HepG2 (cell line): Measurements from ENCODE around the gene UQCC2. TPM values are rescaled to one million over a fixed set of nuclear protein-coding genes. Genes with fewer than 3 reads are reported as not detected.

Source experiments
- ARHGAP35 ChIP-seq: sonication (generic); formaldehyde crosslinking; IDR thresholded peaks from 2 replicates; pipeline ENCODE4 v1.9.0; 2022; ENCODE audit warnings: mild to moderate bottlenecking, inconsistent platforms, moderate library complexity, missing genetic modification reagents, borderline replicate concordance
- ARID4A ChIP-seq: sonication (generic); formaldehyde crosslinking; IDR thresholded peaks from 2 replicates; pipeline ENCODE4 v1.5.0; 2020; ENCODE audit warnings: mild to moderate bottlenecking, missing genetic modification reagents, borderline replicate concordance
- MTA3 ChIP-seq: sonication (generic); formaldehyde crosslinking; IDR thresholded peaks from 2 replicates; pipeline ENCODE4 v1.4.0; 2020; ENCODE audit warnings: missing genetic modification reagents
- NAIF1 ChIP-seq: sonication (generic); formaldehyde crosslinking; IDR thresholded peaks from 2 replicates; pipeline ENCODE4 v1.5.0; 2020; ENCODE audit warnings: mild to moderate bottlenecking, missing genetic modification reagents, borderline replicate concordance
- NBN ChIP-seq: fragments of 450-650 bp; conservative IDR thresholded peaks from 2 replicates; pipeline ENCODE4 v1.6.1; 2017
- NFYB ChIP-seq: sonication (generic); formaldehyde crosslinking; IDR thresholded peaks from 2 replicates; pipeline ENCODE4 v1.4.0; 2020; ENCODE audit warnings: missing genetic modification reagents
- PITX1 ChIP-seq: sonication (generic); formaldehyde crosslinking; IDR thresholded peaks from 2 replicates; pipeline ENCODE4 v1.5.1; 2020; ENCODE audit warnings: mild to moderate bottlenecking, missing genetic modification reagents
- RELA ChIP-seq: sonication (generic); formaldehyde crosslinking; IDR thresholded peaks from 2 replicates; pipeline ENCODE4 v1.4.0; 2020; ENCODE audit warnings: missing genetic modification reagents
- SNAPC5 ChIP-seq: sonication (generic); formaldehyde crosslinking; IDR thresholded peaks from 2 replicates; pipeline ENCODE4 v1.8.1; 2023; ENCODE audit warnings: mild to moderate bottlenecking, missing genetic modification reagents, borderline replicate concordance
- THRA ChIP-seq: sonication (generic); formaldehyde crosslinking; IDR thresholded peaks from 2 replicates; pipeline ENCODE4 v1.4.0; 2020; ENCODE audit warnings: missing genetic modification reagents, borderline replicate concordance
- TMF1 ChIP-seq: sonication (generic); formaldehyde crosslinking; IDR thresholded peaks from 2 replicates; pipeline ENCODE4 v1.8.1; 2022; ENCODE audit warnings: low read depth, missing genetic modification reagents
- ZBTB37 ChIP-seq: sonication (generic); formaldehyde crosslinking; IDR thresholded peaks from 2 replicates; pipeline ENCODE4 v1.4.0; 2020; ENCODE audit warnings: mild to moderate bottlenecking, missing genetic modification reagents
- ZFP1 ChIP-seq: IDR thresholded peaks from 2 replicates; pipeline ENCODE4 v1.6.1; 2016
- ZFY ChIP-seq: sonication (generic); formaldehyde crosslinking; IDR thresholded peaks from 2 replicates; pipeline ENCODE4 v1.4.0; 2020; ENCODE audit warnings: missing genetic modification reagents
- ZNF121 ChIP-seq: sonication (generic); formaldehyde crosslinking; IDR thresholded peaks from 2 replicates; pipeline ENCODE4 v1.5.0; 2020; ENCODE audit warnings: mild to moderate bottlenecking, missing genetic modification reagents
- ZNF354B ChIP-seq: sonication (generic); formaldehyde crosslinking; IDR thresholded peaks from 2 replicates; pipeline ENCODE4 v1.8.0; 2022; ENCODE audit warnings: mild to moderate bottlenecking, missing genetic modification reagents
- ZNF639 ChIP-seq: conservative IDR thresholded peaks from 2 replicates; pipeline ENCODE4 v1.6.1; 2018; ENCODE audit warnings: missing genetic modification reagents
- ZSCAN20 ChIP-seq: sonication (generic); formaldehyde crosslinking; IDR thresholded peaks from 2 replicates; pipeline ENCODE4 v1.4.0; 2020; ENCODE audit warnings: missing genetic modification reagents, mild to moderate bottlenecking, borderline replicate concordance
- polyA plus RNA-seq, 8 experiments: library from polyadenylated mRNA; depleted of rRNA in 3 of 8; stranded (reverse) in 7 of 8; unstranded in 1 of 8; fragments of >200 nt; fragmentation: Illumina TruSeq in 4 of 8; extraction: Trizol in 4 of 8; gene quantifications; 2 replicates each; pipeline versions ENCODE4 v1.2.1 to v1.2.3, GENCODE V29; 2011 to 2016; ENCODE audit warnings: low read depth in 4 of 8, missing spikeins in 1 of 8, mixed read lengths in 1 of 8; ENCODE audit not compliant: insufficient read depth in 1 of 8
- total RNA-seq, 5 experiments: library from RNA; depleted of rRNA; stranded (reverse); fragments of >200 nt; fragmentation: Illumina TruSeq; extraction: Trizol; gene quantifications; 2 replicates each; pipeline ENCODE4 v1.2.3, GENCODE V29; 2016; ENCODE audit warnings: low read depth in 1 of 5

Gene UQCC2
- total and polyA plus RNA-seq, 2 of the 13 experiments (the other 11 are each of a cell fraction or from before 2014, with no cell fraction given), result 82.4 to 238 TPM

- TF ChIP-seq SNAPC5 (peak; percentile 96), ARHGAP35 (CRISPR knock-in tag) (peak; percentile 91; the same call in 1 of the 2 replicates), ZFP1 (CRISPR knock-in tag) (peak; percentile 71; the same call in 1 of the 2 replicates), THRA (CRISPR knock-in tag) (peak; percentile 86), ZFY (CRISPR knock-in tag) (peak; percentile 73), RELA (CRISPR knock-in tag) (0 out of 2 replicates have a peak, but pooled peaks have one; percentile 60), NBN (no peak), ZNF639 (0 out of 2 replicates have a peak, but pooled peaks have one; percentile 65), ARID4A (CRISPR knock-in tag) (peak; percentile 89), ZNF354B (CRISPR knock-in tag) (peak; percentile 96; the same call in 1 of the 2 replicates), NAIF1 (CRISPR knock-in tag) (0 out of 2 replicates have a peak, but pooled peaks have one; percentile 85), NFYB (peak; percentile 11; the same call in 1 of the 2 replicates), ZNF121 (CRISPR knock-in tag) (no peak), ZSCAN20 (peak; percentile 89), PITX1 (CRISPR knock-in tag) (peak; percentile 55), MTA3 (CRISPR knock-in tag) (no peak), ZBTB37 (CRISPR knock-in tag) (no peak), TMF1 (CRISPR knock-in tag) (0 out of 2 replicates have a peak, but pooled peaks have one; percentile 83)
Observed at GRCh38 chr6:33711140-33712129, at the start of gene UQCC2 (continued).
